Mucosa of descending colon (tissue), 3 donors: ENCODE data around the gene PFDN5. TPM values are rescaled to one million over a fixed set of nuclear protein-coding genes. Genes with fewer than 3 reads are reported as not detected.
A peak's percentile ranks its signal among the peaks of the same experiment; 100 is the strongest.

Experiments used
- ATAC-seq: fragments of 200-7000 bp; cut with Tn5 transposase; one replicate; pipeline ENCODE4 v1.9.1; 2020; ENCODE audit warnings: mild to moderate bottlenecking, moderate library complexity
- DNase-seq, 3 donors: peaks; one replicate each; pipeline ENCODE4 v3.0.0-alpha.2; 2020
- H3K36me3 ChIP-seq: fragments of 200-600 bp; one replicate; pipeline ENCODE4 v1.8.0; 2021; ENCODE audit warnings: low read depth, mild to moderate bottlenecking
- H3K4me1 ChIP-seq: fragments of 200-600 bp; one replicate; pipeline ENCODE4 v1.8.0; 2021; ENCODE audit warnings: low read depth, mild to moderate bottlenecking
- H3K4me3 ChIP-seq: fragments of 200-600 bp; one replicate; pipeline ENCODE4 v1.8.0; 2021; ENCODE audit warnings: mild to moderate bottlenecking
- H3K9me3 ChIP-seq: fragments of 200-600 bp; one replicate; pipeline ENCODE4 v1.8.0; 2021; ENCODE audit warnings: mild to moderate bottlenecking
- CTCF ChIP-seq: fragments of 200-600 bp; IDR thresholded peaks from one replicate; pipeline ENCODE4 v1.8.0; 2022; ENCODE audit warnings: antibody characterized with exemption, mild to moderate bottlenecking
- intact Hi-C, 2 donors: fragments of 100-400 bp; cut with DNase I in 1 of 2; cut with micrococcal nuclease in 1 of 2; formaldehyde crosslinking; loops; one replicate each; pipeline versions ENCODE4 v1.11.0 to v1.11.1; 2022; cut with DNase I, micrococcal nuclease
- total RNA-seq, 3 donors: library from RNA; stranded (reverse); fragmentation: NEBNext Ultra II Directional in 2 of 3; extraction: Animal tissue kit (Norgen Biotek cat#: 25700) in 2 of 3; gene quantifications; one replicate each; pipeline versions ENCODE4 v1.2.1 to v1.2.4, GENCODE V29; 2021 to 2023
- donor health status: DM: no; HTN: no; CAD: no; lungs with moderate emphysema.
- donor health status: DM: no; HTN: no; CAD: no.
- donor health status: DM: no; HTN: yes; CAD: no.

Gene PFDN5
- total RNA-seq, 3 donors from 2014 or later = 262 to 390 (median 268) TPM

GRCh38 chr12:53324779-53325510, 29.6 kb downstream of the PFDN5 start:
- peak; percentile 73 for TF ChIP-seq CTCF
- peak; percentile 92 to 95 (median 92) for DNase-seq
- ATAC-seq = peak; percentile 81
- Histone ChIP-seq H3K9me3 (no peaks in the 10 kb centered on the region), H3K4me1 (peaks cover 21% of the 10 kb centered on the region), H3K4me3 (peak overlapping the region; percentile 18), H3K36me3 (no peaks in the 10 kb centered on the region)
- intact Hi-C loops = no loop called here

DNA sequence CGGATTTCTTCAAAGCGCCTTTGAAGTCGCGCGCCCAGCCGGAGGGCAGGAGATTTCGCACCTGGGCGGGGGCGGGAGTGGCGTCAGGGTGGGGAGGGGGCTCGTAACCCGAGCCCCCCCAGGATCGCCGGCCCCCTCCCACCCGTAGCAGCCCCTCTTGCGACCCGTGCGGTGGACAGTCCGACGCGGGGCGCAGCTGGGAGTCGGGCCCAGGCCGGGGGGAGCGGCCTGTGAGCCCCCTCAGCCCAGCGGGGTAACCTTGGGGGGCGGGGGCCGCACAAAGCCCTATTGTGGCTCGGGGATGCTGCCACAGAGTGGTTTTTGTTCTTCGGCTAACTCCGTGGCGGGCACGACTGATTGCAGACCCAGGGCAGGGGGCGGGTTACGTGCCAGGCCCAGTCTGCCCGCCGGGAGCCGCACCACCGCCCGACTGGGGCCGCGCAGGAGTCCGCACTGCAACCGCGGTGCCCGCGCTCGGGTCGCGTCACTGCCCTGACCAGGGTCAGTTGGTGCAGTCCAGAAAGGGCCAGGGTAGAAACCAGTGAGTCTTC, 30.2 kb downstream of the PFDN5 start:
- Histone ChIP-seq H3K9me3 (no peaks in the 10 kb centered on the region), H3K4me3 (peak overlapping the region; percentile 18), H3K4me1 (peaks cover 16% of the 10 kb centered on the region), H3K36me3 (no peaks in the 10 kb centered on the region)
- no peak for TF ChIP-seq CTCF
- no peak for ATAC-seq
- intact Hi-C loops = no loop called here
- DNase-seq = peak; percentile 16 to 67 (median 56)

DNA sequence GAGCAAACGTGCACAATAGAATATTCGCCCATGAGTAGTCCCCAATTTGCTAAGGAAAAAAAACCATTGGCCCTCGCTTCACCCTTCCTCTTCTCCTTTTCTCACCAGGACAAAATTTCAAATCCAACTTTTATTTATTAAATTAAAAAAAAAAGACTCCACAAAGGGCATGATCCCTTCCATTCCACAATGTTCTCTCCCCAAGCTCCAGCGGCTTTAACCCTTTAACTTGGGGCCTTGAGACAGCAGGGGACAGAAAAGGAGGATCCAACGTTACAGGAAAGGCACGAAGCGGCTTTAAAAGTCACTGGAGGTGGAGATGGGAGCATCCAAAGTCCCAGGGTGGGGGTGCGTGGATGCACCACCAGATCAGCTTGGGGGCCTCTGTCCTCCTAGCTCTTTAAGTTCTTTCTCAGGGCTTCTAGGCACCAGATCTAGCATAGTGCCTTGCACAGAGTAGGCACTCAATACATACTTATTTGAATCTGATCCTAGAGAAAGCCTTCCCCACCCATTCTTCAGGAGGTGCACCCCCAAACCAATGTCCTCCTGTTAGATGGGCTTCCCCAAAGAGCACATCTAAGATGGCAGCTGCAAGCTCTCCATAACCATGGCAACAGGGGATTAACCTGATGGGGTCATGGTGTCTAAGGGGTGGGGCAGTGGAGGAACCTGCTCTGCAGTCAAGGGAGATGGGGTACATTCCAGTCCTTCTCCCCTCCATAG, 31.3 kb downstream of the PFDN5 start:
- Histone ChIP-seq H3K9me3 (no peaks in the 10 kb centered on the region), H3K36me3 (no peaks in the 10 kb centered on the region), H3K4me3 (no peak overlapping the region), H3K4me1 (peaks cover 12% of the 10 kb centered on the region)
- no peak for TF ChIP-seq CTCF
- intact Hi-C loops = no loop called here
- DNase-seq (no peak), ATAC-seq (no peak)

- intact Hi-C loops = no loop called here
- Histone ChIP-seq H3K9me3 (no peaks in the 10 kb centered on the region), H3K4me3 (no peak overlapping the region), H3K4me1 (peaks cover 6% of the 10 kb centered on the region), H3K36me3 (no peaks in the 10 kb centered on the region)
- no peak for TF ChIP-seq CTCF
- DNase-seq = peak in 1 of 3 donors; percentile 21
- no peak for ATAC-seq
Measured at GRCh38 chr12:53327435-53328042, 32.2 kb downstream of the PFDN5 start.

GRCh38 chr12:53328043-53328435, 32.7 kb downstream of the PFDN5 start:
- TF ChIP-seq CTCF = no peak
- DNase-seq = no peak
- no peak for ATAC-seq
- Histone ChIP-seq H3K36me3 (no peaks in the 10 kb centered on the region), H3K9me3 (no peaks in the 10 kb centered on the region), H3K4me1 (peaks cover 6% of the 10 kb centered on the region), H3K4me3 (no peak overlapping the region)
- intact Hi-C loops = no loop called here
